Stimulated activated CD4-positive, alpha-beta T cell treated with anti-CD3 and anti-CD28 coated beads, Interleukin-1b, Interleukin-23, amount 100 ng/mL, for 48 hours (primary cell): ENCODE data around the gene SPATA18.
"Not testable (repeated sequence)": the region's sequence is repeated elsewhere in the genome, so short reads cannot be mapped to it uniquely, and the experiment has no call there.

Experiments used
- DNase-seq: peaks from one replicate; pipeline ENCODE4 v3.0.0-alpha.2; 2020

SPATA18 gene

GRCh38 chr4:52107745-52108144 lies 56.6 kb downstream of the SPATA18 start:
- no peak for DNase-seq

GRCh38 chr4:52110171-52110570 lies 59.1 kb downstream of the SPATA18 start:
- DNase-seq = no peak

GRCh38 chr4:52111995-52112394 lies 60.9 kb downstream of the SPATA18 start:
- no peak for DNase-seq

- no peak for DNase-seq
Measured at GRCh38 chr4:52112411-52112810, 61.3 kb downstream of the SPATA18 start.

- no peak for DNase-seq
Measured at GRCh38 chr4:52116641-52117040, 65.5 kb downstream of the SPATA18 start.

GRCh38 chr4:52126226-52126625 lies 75.1 kb downstream of the SPATA18 start:
- no peak for DNase-seq

- no peak for DNase-seq
Measured at GRCh38 chr4:52126966-52127365, 75.9 kb downstream of the SPATA18 start.

- DNase-seq = no peak
Measured at GRCh38 chr4:52135171-52135570, 84.1 kb downstream of the SPATA18 start.

- not testable (repeated sequence) for DNase-seq
Measured at GRCh38 chr4:52137152-52137551, 86.0 kb downstream of the SPATA18 start.

- no peak for DNase-seq
Measured at GRCh38 chr4:52142816-52143215, 91.7 kb downstream of the SPATA18 start.

- no peak for DNase-seq
Measured at GRCh38 chr4:52143815-52144214, 92.7 kb downstream of the SPATA18 start.

GRCh38 chr4:52144372-52144771 lies 93.3 kb downstream of the SPATA18 start:
- DNase-seq = no peak
